ENCODE results near the gene CCDC92. TPM values are rescaled to one million over a fixed set of nuclear protein-coding genes. Genes with fewer than 3 reads are reported as not detected.

The CCDC92 gene
- total and polyA plus RNA-seq, 2 donors (not counting 1 experiment from before 2014, with no cell fraction given), result 26.6 to 36.2 TPM

GRCh38 chr12:123971770-123972456, 718 bp downstream of the CCDC92 start:
- H3K4me3 Mint-ChIP-seq, result peak overlapping the region; percentile 90
- H3K36me3 ChIP-seq (replicated peaks in 1 of 2; ENCODE audit: control extremely low read depth in 1 of 2, control insufficient read depth in 1 of 2, extremely low read depth in 1 of 2, insufficient read depth in 2 of 2, low read length in 1 of 2), result peaks cover 1 to 5% of the 10 kb centered on the region in 2 experiments
- no peaks in the 10 kb centered on the region for H3K9me3 Mint-ChIP-seq (ENCODE audit: insufficient read depth)
- peak overlapping the region; percentile 73 for H3K9ac ChIP-seq (ENCODE audit: low read length)
- H3K27me3 Mint-ChIP-seq, result no peaks in the 10 kb centered on the region
- peak overlapping the region; percentile 96 for H3K4me2 ChIP-seq (replicated peaks; ENCODE audit: low read depth, low read length, poor library complexity, severe bottlenecking)
- intact Hi-C loops (cut with micrococcal nuclease), result loop anchor here (1.0 to 10.0 kb wide), 3 partner anchors 67 to 1023 kb away; partner anchors contain the start of genes BRI3BP, MPHOSPH9 and MTRFR
- no peaks in the 10 kb centered on the region for H3K27me3 ChIP-seq (replicated peaks in 1 of 4; ENCODE audit: control extremely low read depth in 1 of 4, control insufficient read depth in 3 of 4, insufficient read depth in 4 of 4, low read length in 3 of 4)
- ChIA-PET POLR2A (no interaction called here), CTCF (interaction anchor here (1.6 kb wide), 1 partner anchor 11 kb away, joined by 4 read pairs; no protein-coding TSS in a partner anchor)
- peaks cover 36% of the 10 kb centered on the region for H3K79me2 ChIP-seq (ENCODE audit: control insufficient read depth, insufficient read depth, low read length)
- H2AFZ ChIP-seq (ENCODE audit: insufficient read depth, low read depth, low read length, poor library complexity, severe bottlenecking), result peak overlapping the region; percentile 80
- H3K4me3 ChIP-seq (ENCODE audit: control extremely low read depth in 1 of 5, extremely low read depth in 1 of 5, insufficient read depth in 1 of 5, low read depth in 2 of 5, low read length in 4 of 5), result peak overlapping the region; percentile 15 to 70 (median 62)
- peaks cover 16% of the 10 kb centered on the region for H3K4me1 Mint-ChIP-seq
- peak overlapping the region; percentile 88 for H3K27ac Mint-ChIP-seq
- H3K27ac ChIP-seq (ENCODE audit: low read length in 2 of 2), result peak overlapping the region; percentile 16 to 71
- H3K9me3 ChIP-seq (ENCODE audit: control extremely low read depth in 1 of 3, control insufficient read depth in 2 of 3, insufficient read depth in 1 of 3, low read length in 2 of 3), result no peaks in the 10 kb centered on the region
- WGBS (ENCODE audit: insufficient coverage), result under 1% methylated on average over 53 of the region's 55 CpGs
- DNase-seq (peak; percentile 56), ATAC-seq (ENCODE audit: low read depth) (no peak)
- TF ChIP-seq EZH2 (IDR thresholded peaks at IDR 0.05; ENCODE audit: borderline replicate concordance, insufficient read depth, low read depth, low read length, poor library complexity, severe bottlenecking), result no peak
- TF ChIP-seq CTCF (IDR thresholded peaks at IDR 0.05), result no peak
- no peaks in the 10 kb centered on the region for H4K20me1 ChIP-seq (ENCODE audit: control insufficient read depth, insufficient read depth, low read length, poor library complexity, severe bottlenecking)
- peaks cover 13 to 16% of the 10 kb centered on the region in 2 donors for H3K4me1 ChIP-seq (ENCODE audit: control insufficient read depth in 2 of 2, insufficient read depth in 2 of 2, low read length in 2 of 2)

GRCh38 chr12:123971449-123971769, 1.2 kb downstream of the CCDC92 start:
- DNase-seq (no peak), ATAC-seq (ENCODE audit: low read depth) (no peak)
- Histone ChIP-seq H3K4me3 (ENCODE audit: control extremely low read depth in 1 of 5, extremely low read depth in 1 of 5, insufficient read depth in 1 of 5, low read depth in 2 of 5, low read length in 4 of 5) (peak overlapping the region; percentile 15 to 70 (median 62)), H3K9me3 (ENCODE audit: control extremely low read depth in 1 of 3, control insufficient read depth in 2 of 3, insufficient read depth in 1 of 3, low read length in 2 of 3) (no peaks in the 10 kb centered on the region), H3K79me2 (ENCODE audit: control insufficient read depth, insufficient read depth, low read length) (peaks cover 36% of the 10 kb centered on the region), H3K27me3 (replicated peaks in 1 of 4; ENCODE audit: control extremely low read depth in 1 of 4, control insufficient read depth in 3 of 4, insufficient read depth in 4 of 4, low read length in 3 of 4) (no peaks in the 10 kb centered on the region), H4K20me1 (ENCODE audit: control insufficient read depth, insufficient read depth, low read length, poor library complexity, severe bottlenecking) (no peaks in the 10 kb centered on the region), H3K9ac (ENCODE audit: low read length) (peak overlapping the region; percentile 73), H3K36me3 (replicated peaks in 1 of 2; ENCODE audit: control extremely low read depth in 1 of 2, control insufficient read depth in 1 of 2, extremely low read depth in 1 of 2, insufficient read depth in 2 of 2, low read length in 1 of 2) (peaks cover 1 to 3% of the 10 kb centered on the region in 2 experiments), H3K27ac (ENCODE audit: low read length in 2 of 2) (peak overlapping the region; percentile 16 to 71), H3K4me1 (ENCODE audit: control insufficient read depth in 2 of 2, insufficient read depth in 2 of 2, low read length in 2 of 2) (peaks cover 13 to 16% of the 10 kb centered on the region in 2 donors), H2AFZ (ENCODE audit: insufficient read depth, low read depth, low read length, poor library complexity, severe bottlenecking) (peak overlapping the region; percentile 80), H3K4me2 (replicated peaks; ENCODE audit: low read depth, low read length, poor library complexity, severe bottlenecking) (peak overlapping the region; percentile 96)
- Mint-ChIP-seq H3K27me3 (no peaks in the 10 kb centered on the region), H3K27ac (peak overlapping the region; percentile 88), H3K9me3 (ENCODE audit: insufficient read depth) (no peaks in the 10 kb centered on the region), H3K4me3 (peak overlapping the region; percentile 90), H3K4me1 (peaks cover 16% of the 10 kb centered on the region)
- ChIA-PET CTCF (interaction anchor here (1.6 kb wide), 1 partner anchor 11 kb away, joined by 4 read pairs; no protein-coding TSS in a partner anchor), POLR2A (no interaction called here)
- 29% methylated on average over 7 of the region's 10 CpGs for WGBS (ENCODE audit: insufficient coverage)
- no peak for TF ChIP-seq CTCF (IDR thresholded peaks at IDR 0.05)
- no peak for TF ChIP-seq EZH2 (IDR thresholded peaks at IDR 0.05; ENCODE audit: borderline replicate concordance, insufficient read depth, low read depth, low read length, poor library complexity, severe bottlenecking)
- intact Hi-C loops (cut with micrococcal nuclease), result loop anchor here (10.0 kb wide), 1 partner anchor 1023 kb away; the partner anchor contains the start of gene BRI3BP
